Uterus (tissue), 2 donors: ENCODE measurements around the gene TMEM25.

Source experiments
- POLR2A ChIP-seq, 2 donors: fragments of 450-650 bp; IDR thresholded peaks; one replicate each; pipeline ENCODE4 v1.6.1; 2016; ENCODE audit warnings: antibody characterized with exemption in 2 of 2, mild to moderate bottlenecking in 1 of 2, moderate library complexity in 1 of 2
- TF ChIP-seq, protein P1 (sequence below), 4 experiments: fragments of 200-600 bp in 2 of 4; fragments of 450-650 bp in 2 of 4; sonication (generic) in 2 of 4; IDR thresholded peaks; one replicate each; pipeline ENCODE4 v1.5.1; 2016 to 2019; ENCODE audit warnings: antibody characterized with exemption in 4 of 4, mild to moderate bottlenecking in 2 of 4, moderate library complexity in 1 of 4

DNA sequence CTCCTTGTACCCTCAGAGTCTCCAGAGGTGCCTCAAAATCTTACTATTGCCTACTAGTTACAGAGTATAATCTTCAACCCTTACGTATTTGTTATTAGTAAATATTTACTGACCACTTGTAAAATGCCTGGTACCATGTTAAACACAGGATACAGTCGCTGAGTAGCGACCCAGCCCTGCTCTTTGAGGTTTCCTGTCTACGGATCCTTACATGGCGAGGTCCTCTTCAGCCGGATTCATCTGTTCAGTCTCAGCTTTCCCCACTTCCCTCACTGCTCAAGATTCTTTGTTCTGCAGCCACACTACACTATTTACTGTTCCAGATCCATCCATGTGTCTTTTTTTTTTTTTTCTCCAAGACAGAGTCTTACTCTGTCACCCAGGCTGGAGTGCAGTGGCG lies 16.9 kb upstream of the TMEM25 start:
- TF ChIP-seq, protein P1, sequence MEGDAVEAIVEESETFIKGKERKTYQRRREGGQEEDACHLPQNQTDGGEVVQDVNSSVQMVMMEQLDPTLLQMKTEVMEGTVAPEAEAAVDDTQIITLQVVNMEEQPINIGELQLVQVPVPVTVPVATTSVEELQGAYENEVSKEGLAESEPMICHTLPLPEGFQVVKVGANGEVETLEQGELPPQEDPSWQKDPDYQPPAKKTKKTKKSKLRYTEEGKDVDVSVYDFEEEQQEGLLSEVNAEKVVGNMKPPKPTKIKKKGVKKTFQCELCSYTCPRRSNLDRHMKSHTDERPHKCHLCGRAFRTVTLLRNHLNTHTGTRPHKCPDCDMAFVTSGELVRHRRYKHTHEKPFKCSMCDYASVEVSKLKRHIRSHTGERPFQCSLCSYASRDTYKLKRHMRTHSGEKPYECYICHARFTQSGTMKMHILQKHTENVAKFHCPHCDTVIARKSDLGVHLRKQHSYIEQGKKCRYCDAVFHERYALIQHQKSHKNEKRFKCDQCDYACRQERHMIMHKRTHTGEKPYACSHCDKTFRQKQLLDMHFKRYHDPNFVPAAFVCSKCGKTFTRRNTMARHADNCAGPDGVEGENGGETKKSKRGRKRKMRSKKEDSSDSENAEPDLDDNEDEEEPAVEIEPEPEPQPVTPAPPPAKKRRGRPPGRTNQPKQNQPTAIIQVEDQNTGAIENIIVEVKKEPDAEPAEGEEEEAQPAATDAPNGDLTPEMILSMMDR (IDR thresholded peaks at IDR 0.05): no peak
- no peak for TF ChIP-seq POLR2A (IDR thresholded peaks at IDR 0.05)
